ENCODE measurements around the gene PTPRJ. TPM values are rescaled to one million over a fixed set of nuclear protein-coding genes. Genes with fewer than 3 reads are reported as not detected.
A peak's percentile ranks its signal among the peaks of the same experiment; 100 is the strongest.

Gene PTPRJ
- total and polyA plus RNA-seq, 9 of the 15 experiments (the other 6 are each of a cell fraction or from before 2014, with no cell fraction given) = 0.56 to 10.7 (median 4.8) TPM

- TF ChIP-seq ADNP (tag; IDR thresholded peaks at IDR 0.05) (peak; percentile 60; the same call in 1 of the 2 replicates), ZNF699 (CRISPR knock-in tag; IDR thresholded peaks at IDR 0.05; ENCODE audit: insufficient replicate concordance) (no peak), ATF4 (CRISPR knock-in tag; IDR thresholded peaks at IDR 0.05) (no peak), ZNF24 (IDR thresholded peaks at IDR 0.05) (peak; percentile 97), EP300 (IDR thresholded peaks at IDR 0.05; ENCODE audit: low read length) (peak; percentile 52; the same call in 1 of the 2 replicates), TAF7 (tag; IDR thresholded peaks at IDR 0.05) (no peak), MCM3 (IDR thresholded peaks at IDR 0.05) (no peak), ATF1 (CRISPR knock-in tag; IDR thresholded peaks at IDR 0.05) (no peak), ATF1 (tag; IDR thresholded peaks at IDR 0.05) (peak; percentile 60), TAF9B (IDR thresholded peaks at IDR 0.05; ENCODE audit: partially characterized antibody) (no peak), MCM2 (IDR thresholded peaks at IDR 0.05; ENCODE audit: low read depth) (no peak), KDM2B (CRISPR knock-in tag; IDR thresholded peaks at IDR 0.05) (no peak), ZKSCAN8 (CRISPR knock-in tag; IDR thresholded peaks at IDR 0.05) (0 out of 2 replicates have a peak, but pooled peaks have one; percentile 10), CXXC5 (CRISPR knock-in tag; IDR thresholded peaks at IDR 0.05) (peak; percentile 11; the same call in 1 of the 2 replicates), ZNF586 (CRISPR knock-in tag; conservative IDR thresholded peaks at IDR 0.05) (no peak), ZNF639 (CRISPR knock-in tag; conservative IDR thresholded peaks at IDR 0.05 in 1 of 2, IDR thresholded peaks at IDR 0.05 in 1 of 2) (0 out of 4 replicates have a peak, but pooled peaks of 1 of the 2 experiments have one; percentile 43), ZFX (CRISPR knock-in tag; IDR thresholded peaks at IDR 0.05) (peak; percentile 66), IFI16 (CRISPR knock-in tag; IDR thresholded peaks at IDR 0.05) (no peak), NRF1 (conservative IDR thresholded peaks at IDR 0.05 in 1 of 2, IDR thresholded peaks at IDR 0.05 in 1 of 2) (no peak), TCF7 (IDR thresholded peaks at IDR 0.05; ENCODE audit: borderline replicate concordance) (no peak), ESRRA (IDR thresholded peaks at IDR 0.05; ENCODE audit: borderline replicate concordance, low read depth) (peak; percentile 87), SMARCA5 (IDR thresholded peaks at IDR 0.05) (no peak), TAL1 (IDR thresholded peaks at IDR 0.05) (0 out of 2 replicates have a peak, but pooled peaks have one; percentile 0), ZNF239 (CRISPR knock-in tag; IDR thresholded peaks at IDR 0.05) (0 out of 2 replicates have a peak, but pooled peaks have one; percentile 10), DPF2 (IDR thresholded peaks at IDR 0.05) (peak; percentile 66), ETV1 (tag; conservative IDR thresholded peaks at IDR 0.05; ENCODE audit: low read depth) (peak; percentile 76), RFX7 (CRISPR knock-in tag; IDR thresholded peaks at IDR 0.05) (no peak), HIVEP1 (CRISPR knock-in tag; IDR thresholded peaks at IDR 0.05) (no peak), POLR3A (IDR thresholded peaks at IDR 0.05; ENCODE audit: borderline replicate concordance, extremely low read depth, insufficient read depth, insufficient read length) (no peak), MCM5 (IDR thresholded peaks at IDR 0.05; ENCODE audit: low read depth) (no peak), DNMT1 (IDR thresholded peaks at IDR 0.05) (no peak), ZNF347 (CRISPR knock-in tag; IDR thresholded peaks at IDR 0.05; ENCODE audit: low read depth) (no peak)
Measured at GRCh38 chr11:47986219-47986618, 5.9 kb downstream of the PTPRJ start (continued).

Measured in K562 (cell line).